Measurements from ENCODE around the gene GSK3A. TPM values are rescaled to one million over a fixed set of nuclear protein-coding genes. Genes with fewer than 3 reads are reported as not detected.

Gene GSK3A
- total and polyA plus RNA-seq, 9 of the 15 experiments (the other 6 are each of a cell fraction or from before 2014, with no cell fraction given) = 0.62 to 90.7 (median 33.3) TPM

GRCh38 chr19:42244347-42245220, 2.2 kb upstream of the GSK3A start (continued):
- TF ChIP-seq SMAD1 (IDR thresholded peaks at IDR 0.05; ENCODE audit: low read depth, low read length, partially characterized antibody) = peak; percentile 45
- no peak for TF ChIP-seq ETS2 (tag; IDR thresholded peaks at IDR 0.05; ENCODE audit: borderline replicate concordance, poor library complexity, severe bottlenecking)
- no peak for TF ChIP-seq STAT5A (IDR thresholded peaks at IDR 0.05; ENCODE audit: borderline replicate concordance, low read length)
- no peak for TF ChIP-seq ZNF449 (CRISPR knock-in tag; IDR thresholded peaks at IDR 0.05)
- no peak for TF ChIP-seq RNF219 (CRISPR knock-in tag; IDR thresholded peaks at IDR 0.05)
- TF ChIP-seq, protein P1, sequence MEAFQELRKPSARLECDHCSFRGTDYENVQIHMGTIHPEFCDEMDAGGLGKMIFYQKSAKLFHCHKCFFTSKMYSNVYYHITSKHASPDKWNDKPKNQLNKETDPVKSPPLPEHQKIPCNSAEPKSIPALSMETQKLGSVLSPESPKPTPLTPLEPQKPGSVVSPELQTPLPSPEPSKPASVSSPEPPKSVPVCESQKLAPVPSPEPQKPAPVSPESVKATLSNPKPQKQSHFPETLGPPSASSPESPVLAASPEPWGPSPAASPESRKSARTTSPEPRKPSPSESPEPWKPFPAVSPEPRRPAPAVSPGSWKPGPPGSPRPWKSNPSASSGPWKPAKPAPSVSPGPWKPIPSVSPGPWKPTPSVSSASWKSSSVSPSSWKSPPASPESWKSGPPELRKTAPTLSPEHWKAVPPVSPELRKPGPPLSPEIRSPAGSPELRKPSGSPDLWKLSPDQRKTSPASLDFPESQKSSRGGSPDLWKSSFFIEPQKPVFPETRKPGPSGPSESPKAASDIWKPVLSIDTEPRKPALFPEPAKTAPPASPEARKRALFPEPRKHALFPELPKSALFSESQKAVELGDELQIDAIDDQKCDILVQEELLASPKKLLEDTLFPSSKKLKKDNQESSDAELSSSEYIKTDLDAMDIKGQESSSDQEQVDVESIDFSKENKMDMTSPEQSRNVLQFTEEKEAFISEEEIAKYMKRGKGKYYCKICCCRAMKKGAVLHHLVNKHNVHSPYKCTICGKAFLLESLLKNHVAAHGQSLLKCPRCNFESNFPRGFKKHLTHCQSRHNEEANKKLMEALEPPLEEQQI (IDR thresholded peaks at IDR 0.05) = no peak
- no peak for TF ChIP-seq ZBTB49 (CRISPR knock-in tag; IDR thresholded peaks at IDR 0.05; ENCODE audit: borderline replicate concordance)
- TF ChIP-seq ZNF445 (CRISPR knock-in tag; IDR thresholded peaks at IDR 0.05; ENCODE audit: low read depth) = 0 out of 2 replicates have a peak, but pooled peaks have one; percentile 44
- no peak for TF ChIP-seq ZNF282 (CRISPR knock-in tag; IDR thresholded peaks at IDR 0.05)
- 0 out of 2 replicates have a peak, but pooled peaks have one; percentile 48 for TF ChIP-seq ZNF79 (CRISPR knock-in tag; IDR thresholded peaks at IDR 0.05; ENCODE audit: low read depth)
- TF ChIP-seq EP400 (IDR thresholded peaks at IDR 0.05) = peak; percentile 80
- no peak for TF ChIP-seq NCOA1 (IDR thresholded peaks at IDR 0.05; ENCODE audit: low read depth)
- TF ChIP-seq ZC3H8 (IDR thresholded peaks at IDR 0.05) = no peak
- TF ChIP-seq FOXK1 (CRISPR knock-in tag; IDR thresholded peaks at IDR 0.05; ENCODE audit: borderline replicate concordance) = no peak
- no peak for TF ChIP-seq NCOA4 (IDR thresholded peaks at IDR 0.05; ENCODE audit: partially characterized antibody)
- peak; percentile 72; the same call in 1 of the 2 replicates for TF ChIP-seq ERF (CRISPR knock-in tag; IDR thresholded peaks at IDR 0.05)
- TF ChIP-seq RFX1 (IDR thresholded peaks at IDR 0.05) = no peak
- TF ChIP-seq TCF7L2 (IDR thresholded peaks at IDR 0.05; ENCODE audit: low read depth, low read length) = no peak
